ENCODE measurements around the gene DUSP5. TPM values are rescaled to one million over a fixed set of nuclear protein-coding genes. Genes with fewer than 3 reads are reported as not detected.

The DUSP5 gene
- total and polyA plus RNA-seq, 2 of the 8 experiments (the other 6 are each of a cell fraction or from before 2014, with no cell fraction given), result 13.6 to 30.3 TPM

DNA sequence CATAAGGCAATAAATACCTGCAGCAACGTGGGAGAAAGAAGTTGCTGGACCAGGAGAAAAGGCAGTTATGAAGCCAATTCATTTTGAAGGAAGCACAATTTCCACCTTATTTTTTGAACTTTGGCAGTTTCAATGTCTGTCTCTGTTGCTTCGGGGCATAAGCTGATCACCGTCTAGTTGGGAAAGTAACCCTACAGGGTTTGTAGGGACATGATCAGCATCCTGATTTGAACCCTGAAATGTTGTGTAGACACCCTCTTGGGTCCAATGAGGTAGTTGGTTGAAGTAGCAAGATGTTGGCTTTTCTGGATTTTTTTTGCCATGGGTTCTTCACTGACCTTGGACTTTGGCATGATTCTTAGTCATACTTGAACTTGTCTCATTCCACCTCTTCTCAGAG, 13.0 kb downstream of the DUSP5 start:
- H3K79me1 ChIP-seq (ENCODE audit: low read depth, low read length), result no peaks in the 10 kb centered on the region; the same call in 1 of the 2 replicates
- H3K4me2 ChIP-seq (ENCODE audit: insufficient read depth in 1 of 2, low read depth in 2 of 2, low read length in 2 of 2), result no peak overlapping the region
- WGBS, 2 experiments (ENCODE audit: extremely low coverage in 1 of 2, insufficient coverage in 1 of 2, insufficient read length in 1 of 2, insufficient replicate concordance in 2 of 2, low coverage in 1 of 2, low lambda C conversion rate in 2 of 2, missing lambda C conversion rate in 1 of 2), result 98% methylated on average over 3 of the region's 3 CpGs; no CpG with 5 or more reads in 1 of the 2 experiments
- H3K56ac ChIP-seq (replicated peaks; ENCODE audit: insufficient read length, low read depth, low read length), result no peak overlapping the region
- no peak overlapping the region for H2BK12ac ChIP-seq (ENCODE audit: low read depth, low read length)
- no peak overlapping the region for H2BK15ac ChIP-seq (ENCODE audit: low read length)
- POLR2A ChIA-PET (ENCODE audit: partially characterized antibody), result interaction anchor here (1.7 kb wide), 1 partner anchor 10 kb away, joined by 4 read pairs; no protein-coding TSS in a partner anchor
- no peak overlapping the region for H4K91ac ChIP-seq (replicated peaks; ENCODE audit: insufficient read length, low read length)
- DNase-seq (ENCODE audit: low read depth in 1 of 2, low spot score in 2 of 2) (no peak), FAIRE-seq (no peak)
- H2BK120ac ChIP-seq (replicated peaks; ENCODE audit: low read depth, low read length), result no peak overlapping the region
- H3K36me3 ChIP-seq (ENCODE audit: control insufficient read depth in 2 of 4, insufficient read depth in 4 of 4, low read length in 3 of 4), result peaks cover 5 to 27% (median 16%) of the 10 kb centered on the region in 4 experiments; a peak in 6 of 8 replicates
- no peaks in the 10 kb centered on the region for H3K9me3 ChIP-seq (ENCODE audit: insufficient read depth in 2 of 2, low read depth in 1 of 2, low read length in 1 of 2)
- H4K5ac ChIP-seq (ENCODE audit: insufficient read length, low read depth, low read length), result no peak overlapping the region
- H4K20me1 ChIP-seq (replicated peaks in 1 of 2; ENCODE audit: control insufficient read depth in 1 of 2, insufficient read depth in 2 of 2, low read length in 2 of 2), result peaks cover 0 to 1% of the 10 kb centered on the region in 2 experiments
- H3K9ac ChIP-seq (replicated peaks in 1 of 4; ENCODE audit: extremely low read depth in 1 of 4, low read depth in 3 of 4, low read length in 3 of 4), result no peak overlapping the region
- H3K4ac ChIP-seq (replicated peaks; ENCODE audit: insufficient read length, low read depth, low read length), result no peak overlapping the region
- no peak overlapping the region for H2AK5ac ChIP-seq (ENCODE audit: low read depth, low read length)
- H3K23me2 ChIP-seq (ENCODE audit: low read depth, low read length), result no peaks in the 10 kb centered on the region
- no peak overlapping the region for H3K23ac ChIP-seq (ENCODE audit: insufficient read length)
- H3K18ac ChIP-seq (ENCODE audit: extremely low read depth, low read length), result no peak overlapping the region
- H3K27me3 ChIP-seq (replicated peaks in 1 of 4; ENCODE audit: control insufficient read depth in 3 of 4, extremely low read depth in 1 of 4, insufficient read depth in 3 of 4, low read length in 3 of 4), result no peaks in the 10 kb centered on the region
- no peak overlapping the region for H4K8ac ChIP-seq (ENCODE audit: extremely low read depth, insufficient read depth, low read length)
- H2AFZ ChIP-seq (ENCODE audit: low read length), result no peak overlapping the region
- H3K79me2 ChIP-seq (ENCODE audit: control insufficient read depth in 1 of 2, insufficient read depth in 2 of 2, low read length in 2 of 2), result 0 out of 4 replicates have a peak, but pooled peaks cover 0 to 2% of the 10 kb centered on the region in 2 experiments
- TF ChIP-seq HDAC2 (IDR thresholded peaks at IDR 0.05; ENCODE audit: borderline replicate concordance in 1 of 2, low read depth in 2 of 2, low read length in 2 of 2) (no peak), RAD21 (IDR thresholded peaks at IDR 0.05 in 1 of 2, conservative IDR thresholded peaks at IDR 0.05 in 1 of 2; ENCODE audit: low read depth in 2 of 2, low read length in 2 of 2) (no peak), GTF2F1 (IDR thresholded peaks at IDR 0.05; ENCODE audit: borderline replicate concordance, low read depth, low read length) (no peak)
- no peak overlapping the region for H2BK5ac ChIP-seq (ENCODE audit: low read depth, low read length)
- H3K4me3 ChIP-seq (ENCODE audit: extremely low read depth in 1 of 4, insufficient read depth in 2 of 4, low read depth in 3 of 4, low read length in 4 of 4), result no peak overlapping the region
- H3K14ac ChIP-seq (ENCODE audit: insufficient read length), result no peak overlapping the region
- CTCF ChIA-PET (ENCODE audit: partially characterized antibody), result interaction anchor here (0.7 to 1.3 kb wide), 2 partner anchors 36 to 64 kb away, joined by 3 read pairs; no protein-coding TSS in a partner anchor
- no peak overlapping the region for H3K27ac ChIP-seq (ENCODE audit: low read depth, low read length)
- no peak overlapping the region for H2BK20ac ChIP-seq (ENCODE audit: low read length)
- H3K4me1 ChIP-seq (replicated peaks in 1 of 4; ENCODE audit: control insufficient read depth in 3 of 4, insufficient read depth in 4 of 4, low read length in 3 of 4), result no peaks in the 10 kb centered on the region
